NCI-H187 treated with DMSO at 0.1 percent for 48 hours (cell line): ENCODE data around the gene TUBA4A.
"Not testable (repeated sequence)": the region's sequence is repeated elsewhere in the genome, so short reads cannot be mapped to it uniquely, and the experiment has no call there.

Source experiments
- DNase-seq: peaks from one replicate; lab custom pipeline; 2025; lab: John Stamatoyannopoulos, UW

Gene TUBA4A

DNA sequence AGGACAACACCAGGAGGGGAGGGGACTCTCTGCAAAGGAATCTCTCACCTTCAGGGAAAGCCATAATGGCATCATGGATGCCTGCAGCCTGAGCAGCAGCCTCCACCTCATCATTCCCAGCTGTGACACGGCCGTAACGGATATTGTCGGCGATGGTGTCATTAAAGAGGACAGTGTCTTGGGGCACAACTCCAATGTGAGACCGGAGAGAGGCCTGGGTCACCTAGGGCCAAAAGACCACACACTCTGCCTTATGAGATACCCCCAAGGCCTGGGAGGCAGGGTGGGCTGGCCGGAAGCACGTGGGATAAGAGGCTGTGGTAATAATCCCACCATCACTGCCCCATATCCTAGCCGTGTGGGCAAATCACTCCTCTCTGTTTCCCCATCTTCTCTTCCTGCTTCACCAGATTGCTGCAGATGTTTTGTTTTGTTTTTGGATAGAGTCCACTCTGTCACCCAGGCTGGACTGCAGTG is 42.8 kb downstream of the TUBA4A start:
- no peak for DNase-seq

DNA sequence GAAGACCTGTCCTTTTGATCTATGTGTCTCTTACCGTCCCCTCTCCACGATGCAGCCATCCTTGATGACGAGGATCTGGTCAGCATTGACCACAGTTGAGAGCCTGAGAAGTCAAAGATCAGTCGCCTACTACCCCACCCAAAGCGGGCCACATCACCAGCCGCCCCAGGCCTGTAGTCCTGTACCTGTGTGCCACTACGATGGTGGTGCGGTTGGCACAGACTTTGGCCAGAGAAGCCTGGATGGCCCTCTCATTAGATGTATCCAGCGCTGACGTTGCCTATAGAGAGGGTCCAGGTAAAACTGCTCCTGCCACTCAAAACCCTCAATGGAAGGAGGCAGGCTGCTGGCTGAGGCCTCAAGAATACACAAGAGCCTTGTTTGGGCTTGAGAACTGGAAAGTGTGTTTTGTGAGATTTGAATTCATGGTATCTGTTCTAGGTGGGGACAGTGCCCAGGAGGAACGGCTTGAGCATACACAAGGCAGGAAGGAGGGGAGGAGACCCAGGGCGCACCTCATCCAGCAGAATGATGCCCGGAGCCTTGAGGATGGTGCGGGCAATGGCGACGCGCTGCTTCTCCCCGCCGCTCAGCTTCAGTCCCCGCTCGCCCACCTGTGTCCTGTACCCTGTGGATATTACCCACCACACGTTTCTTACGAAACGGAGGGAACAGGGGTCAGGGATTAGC is 43.4 kb downstream of the TUBA4A start:
- no peak for DNase-seq

DNA sequence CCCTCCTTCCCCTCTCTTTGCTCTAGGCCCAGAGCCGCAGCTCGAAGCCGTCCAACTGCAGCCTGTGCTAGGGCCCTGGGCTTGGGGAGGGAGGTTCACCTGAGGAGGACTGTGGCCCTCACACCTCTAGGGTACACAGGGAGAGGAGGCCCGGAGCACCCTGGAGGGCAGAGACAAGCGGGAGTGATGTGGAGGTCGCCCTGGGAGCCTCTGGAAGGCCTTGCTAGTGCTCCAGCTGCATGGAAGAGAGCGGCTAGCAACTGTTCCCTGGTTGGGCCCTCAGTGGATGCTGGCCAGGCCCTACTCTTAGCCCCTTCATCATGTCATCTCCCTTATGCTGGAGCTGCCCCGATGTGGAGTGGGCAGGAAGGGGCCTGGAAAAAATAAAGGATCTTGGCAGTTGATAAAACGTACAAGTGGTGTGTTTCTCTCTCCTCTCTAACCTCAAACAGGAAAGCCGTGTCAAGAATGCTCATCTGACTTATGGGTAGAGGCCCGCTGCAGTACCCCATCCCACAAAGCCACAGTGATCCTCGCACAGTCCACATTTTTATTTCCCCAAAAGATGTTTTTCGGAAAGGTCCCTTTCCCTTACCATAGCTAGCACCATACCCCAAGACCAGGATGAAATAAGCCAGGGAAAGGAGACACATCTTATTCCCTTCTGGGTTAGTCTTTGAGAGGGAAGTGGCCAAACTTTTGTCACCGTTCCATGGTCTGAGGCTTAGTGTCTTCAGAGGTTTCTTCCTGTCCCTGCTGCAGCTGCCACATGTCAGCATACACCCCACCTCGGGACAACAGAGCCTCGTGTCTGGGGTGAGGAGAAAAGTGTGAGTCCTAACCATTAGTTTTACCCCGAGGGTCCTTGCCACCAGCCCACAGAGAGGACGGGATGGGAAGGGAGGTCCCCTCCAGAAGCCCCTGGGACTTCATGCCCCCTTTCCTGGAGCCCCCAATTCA is 44.2 kb downstream of the TUBA4A start:
- DNase-seq = no peak

DNA sequence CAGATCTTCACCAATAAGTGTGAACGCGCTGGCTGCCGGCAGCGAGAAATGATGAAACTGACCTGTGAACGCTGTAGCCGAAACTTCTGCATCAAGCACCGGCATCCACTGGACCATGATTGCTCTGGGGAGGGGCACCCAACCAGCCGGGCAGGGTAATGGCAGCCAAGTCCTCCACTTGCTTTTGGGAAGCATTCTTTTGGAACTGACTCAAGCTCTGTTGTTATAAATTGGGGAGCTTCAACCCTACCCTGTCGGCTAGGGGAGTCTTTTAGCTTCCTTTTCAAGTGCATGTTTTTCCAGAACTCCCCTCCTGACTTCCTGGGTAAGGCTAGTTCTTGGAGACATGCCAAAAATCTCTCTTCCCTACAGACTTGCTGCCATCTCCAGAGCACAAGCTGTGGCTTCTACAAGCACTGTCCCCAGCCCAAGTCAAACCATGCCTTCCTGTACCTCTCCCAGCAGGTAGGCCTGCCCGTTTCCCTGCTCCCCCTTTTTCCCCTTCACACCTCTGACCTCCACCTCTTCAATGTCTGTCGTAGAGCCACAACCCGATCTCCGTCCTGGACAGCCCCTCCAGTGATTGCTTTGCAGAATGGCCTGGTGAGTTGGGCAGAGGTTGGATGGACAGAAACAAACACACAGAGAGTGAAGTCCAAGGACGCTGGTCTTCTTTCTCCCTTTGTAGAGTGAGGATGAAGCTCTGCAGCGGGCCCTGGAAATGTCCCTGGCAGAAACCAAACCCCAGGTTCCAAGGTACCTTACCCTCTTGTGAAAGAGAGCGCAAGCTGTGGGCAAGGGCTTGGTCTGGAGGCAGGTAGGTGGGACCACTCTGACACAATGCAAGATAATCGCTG is 45.6 kb downstream of the TUBA4A start:
- no peak for DNase-seq

DNA sequence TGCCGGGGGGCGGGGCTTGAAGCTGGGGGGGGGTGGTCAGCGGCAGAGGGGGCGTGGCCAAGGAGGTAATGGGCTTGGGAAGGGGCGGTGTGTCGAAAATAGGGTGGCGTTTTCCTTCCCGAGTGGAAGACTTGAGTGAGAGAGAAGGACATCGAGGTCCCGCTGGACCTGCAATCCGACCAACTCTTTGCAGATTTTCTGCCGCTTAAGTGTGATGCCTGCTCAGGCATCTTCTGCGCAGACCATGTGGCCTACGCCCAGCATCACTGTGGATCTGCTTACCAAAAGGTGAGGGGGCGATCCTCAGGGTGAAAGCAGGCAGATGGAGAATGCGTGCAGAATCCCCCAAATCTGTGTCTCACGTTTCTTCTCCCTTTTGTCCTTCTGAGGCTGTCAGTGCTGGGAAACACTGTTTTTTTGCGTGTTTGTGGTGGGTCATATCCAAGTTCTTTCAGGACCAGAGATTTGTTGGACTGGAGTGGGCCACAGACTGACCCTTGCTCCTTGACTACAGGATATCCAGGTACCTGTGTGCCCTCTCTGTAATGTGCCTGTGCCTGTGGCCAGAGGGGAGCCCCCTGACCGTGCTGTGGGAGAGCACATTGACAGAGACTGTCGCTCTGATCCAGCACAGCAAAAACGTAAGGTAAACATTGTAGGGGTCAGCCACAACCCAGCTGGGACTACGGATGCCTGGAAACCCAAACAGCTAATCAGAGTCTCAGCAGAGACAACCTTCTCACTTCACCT is 46.4 kb downstream of the TUBA4A start:
- DNase-seq = no peak

DNA sequence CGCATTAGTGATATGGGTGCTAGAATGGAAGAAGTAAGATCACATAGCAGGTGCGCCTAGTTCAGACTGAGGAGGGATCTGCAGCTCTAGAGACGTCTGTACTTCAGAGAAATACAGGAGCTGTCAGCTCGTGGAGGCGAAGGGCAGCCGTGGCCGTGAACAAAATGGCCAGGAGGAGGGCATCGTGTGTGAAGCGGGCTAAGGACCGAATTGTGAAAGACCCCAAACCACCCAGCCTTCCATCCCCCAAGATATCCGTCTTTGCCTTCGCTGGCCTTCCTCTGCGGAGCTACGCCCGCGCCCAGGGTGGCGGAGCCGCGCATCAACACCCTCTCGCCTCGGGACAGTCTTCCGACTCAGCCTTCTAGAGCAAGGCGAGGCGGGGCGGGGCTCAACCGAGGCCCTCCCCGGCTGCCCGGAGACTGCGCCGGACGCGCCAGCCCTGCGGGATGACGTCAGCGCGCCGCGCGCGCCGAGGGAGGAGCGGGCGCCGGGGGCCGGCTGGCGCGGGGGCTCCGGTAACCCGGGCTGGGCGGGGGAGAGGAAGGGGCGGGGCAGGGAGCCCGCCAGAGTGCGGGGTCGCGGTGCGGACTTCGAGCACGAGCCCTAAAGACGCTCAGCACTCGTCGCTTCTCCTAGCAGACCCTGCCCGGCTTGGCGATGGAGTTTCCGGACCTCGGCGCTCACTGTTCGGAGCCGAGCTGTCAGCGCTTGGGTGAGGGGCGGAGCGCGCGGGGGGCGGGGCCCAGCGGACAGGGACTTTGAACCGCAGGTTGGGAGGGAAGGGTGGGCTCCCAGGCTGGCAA is 47.2 kb downstream of the TUBA4A start, which contains the start of gene ZFAND2B:
Gene ZFAND2B, plus strand, starts transcription at position 455 of the 806 bp plus-strand sequence. Its CDS starts 206 bp downstream, at position 661.
- DNase-seq = peak; percentile 7

DNA sequence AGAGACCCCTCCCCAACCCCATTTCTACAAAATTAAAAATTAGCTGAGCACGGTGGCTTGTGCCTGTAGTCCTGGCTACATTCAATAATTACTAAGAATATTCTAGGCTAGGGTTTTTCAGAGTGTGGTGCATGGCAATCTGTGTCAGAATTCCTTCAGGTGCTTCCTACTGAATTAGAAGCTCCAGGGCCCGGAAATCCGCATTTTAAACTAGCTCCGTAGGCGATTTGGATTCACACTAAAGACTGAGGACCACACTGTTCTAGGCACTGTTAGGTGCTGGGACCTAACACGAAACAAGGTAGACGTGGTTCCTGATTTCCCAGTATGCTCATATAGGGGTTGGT is 47.8 kb downstream of the TUBA4A start:
- DNase-seq = no peak

DNA sequence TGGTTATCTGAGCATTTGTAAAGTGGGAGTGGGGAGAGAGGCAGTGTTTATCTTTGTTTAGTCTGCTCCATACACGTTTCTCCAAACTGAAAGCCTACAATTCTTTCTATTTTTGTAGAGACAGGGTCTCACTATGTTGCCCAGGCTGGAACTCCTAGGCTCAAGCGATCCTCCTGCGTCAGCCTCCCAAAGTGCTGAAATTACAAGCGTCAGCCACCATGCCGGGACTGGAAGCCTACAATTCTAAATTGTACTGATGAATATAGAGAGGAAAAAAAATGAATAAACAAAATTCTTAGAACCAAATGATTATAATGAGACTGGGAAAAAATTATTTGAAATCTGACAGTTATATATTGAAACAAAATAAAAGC is 48.6 kb downstream of the TUBA4A start:
- no peak for DNase-seq

DNA sequence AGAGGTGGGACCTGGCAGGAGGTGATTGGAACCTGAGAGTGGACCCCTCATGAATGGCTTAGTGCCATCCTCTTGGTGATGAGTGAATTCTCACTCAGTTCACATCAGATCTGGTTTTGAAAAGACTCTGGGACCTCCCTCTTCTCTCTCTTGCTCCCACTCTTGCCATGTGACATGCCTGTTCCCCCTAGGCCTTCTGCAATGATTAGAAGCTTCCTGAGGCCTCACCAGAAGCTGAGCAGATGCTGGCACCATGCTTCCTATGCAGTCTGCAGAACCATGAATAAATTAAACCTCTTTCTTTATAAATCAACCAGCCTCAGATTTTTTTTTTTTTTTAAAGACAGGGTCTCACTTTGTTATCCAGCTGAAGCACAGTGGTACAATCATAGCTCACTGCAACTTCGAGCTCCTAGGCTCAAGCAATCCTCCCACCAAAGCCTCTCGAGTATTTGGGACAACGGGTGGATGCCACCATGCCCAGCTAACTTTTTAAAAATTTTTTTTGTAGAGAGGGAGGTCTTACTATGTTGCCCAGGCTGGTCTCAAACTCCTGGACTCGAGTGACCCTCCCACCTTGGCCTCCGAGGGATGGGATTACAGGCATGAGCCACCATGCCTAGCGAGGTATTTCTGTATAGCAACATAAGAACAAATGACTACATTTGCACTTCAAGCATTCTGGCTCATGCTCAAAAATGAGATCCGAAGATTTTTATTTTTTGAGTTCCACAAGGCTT is 49.1 kb downstream of the TUBA4A start:
- DNase-seq = no peak

DNA sequence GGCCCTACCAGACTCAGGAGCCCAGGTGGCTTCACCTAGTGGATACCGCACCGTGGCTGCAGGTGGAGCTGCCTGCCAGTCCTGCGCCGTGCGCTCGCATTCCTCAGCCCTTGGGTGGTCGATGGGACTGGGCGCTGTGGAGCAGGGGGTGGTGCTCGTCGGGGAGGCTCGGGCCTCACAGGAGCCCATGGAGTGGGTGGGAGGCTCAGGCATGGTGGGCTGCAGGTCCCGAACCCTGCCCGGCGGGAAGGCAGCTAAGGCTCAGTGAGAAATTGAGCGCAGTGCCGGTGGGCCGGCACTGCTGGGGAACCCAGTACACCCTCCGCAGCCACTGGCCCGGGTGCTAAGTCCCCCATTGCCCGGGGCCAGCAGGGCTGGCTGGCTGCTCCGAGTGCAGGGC is 52.4 kb downstream of the TUBA4A start:
- DNase-seq = not testable (repeated sequence)

DNA sequence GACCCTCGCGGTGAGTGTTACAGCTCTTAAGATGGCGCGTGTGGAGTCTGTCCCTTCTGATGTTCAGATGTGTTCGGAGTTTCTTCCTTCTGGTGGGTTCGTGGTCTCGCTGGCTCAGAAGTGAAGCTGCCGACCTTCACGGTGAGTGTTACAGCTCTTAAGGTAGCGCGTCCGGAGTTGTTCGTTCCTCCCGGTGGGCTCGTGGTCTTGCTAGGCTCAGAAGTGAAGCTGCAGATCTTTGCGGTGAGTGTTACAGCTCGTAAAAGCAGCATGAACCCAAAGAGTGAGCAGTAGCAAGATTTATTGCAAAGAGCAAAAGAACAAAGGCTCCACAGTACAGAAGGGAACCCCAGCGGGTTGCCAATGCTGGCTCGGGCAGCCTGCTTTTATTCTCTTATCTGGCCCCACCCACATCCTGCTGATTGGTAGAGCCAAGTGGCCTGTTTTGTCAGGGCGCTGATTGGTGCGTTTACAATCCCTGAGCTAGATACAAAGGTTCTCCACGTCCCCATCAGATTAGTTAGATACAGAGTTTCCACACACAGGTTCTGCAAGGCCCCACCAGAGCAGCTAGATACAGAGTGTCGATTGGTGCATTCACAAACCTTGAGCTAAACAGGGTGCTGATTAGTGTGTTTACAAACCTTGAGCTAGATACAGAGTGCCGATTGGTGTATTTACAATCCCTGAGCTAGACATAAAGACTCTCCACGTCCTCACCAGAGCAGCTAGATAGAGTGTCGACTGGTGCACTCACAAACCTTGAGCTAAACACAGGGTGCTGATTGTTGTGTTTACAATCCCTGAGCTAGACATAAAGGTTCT is 53.0 kb downstream of the TUBA4A start:
- DNase-seq = not testable (repeated sequence)
